HEK293 (cell line): ENCODE data around the gene CAMK2D.

Experiments
- ZNF174 ChIP-seq: fragments of 450-650 bp; formaldehyde crosslinking; IDR thresholded peaks from 2 replicates; pipeline ENCODE4 v1.5.0; 2017; ENCODE audit warnings: missing biosample characterization, mild to moderate bottlenecking, missing genetic modification characterization
- ZNF274 ChIP-seq, 2 experiments: fragments of 200-500 bp in 1 of 2; fragments of 450-650 bp in 1 of 2; sonication (Bioruptor generic) in 1 of 2; formaldehyde crosslinking in 1 of 2; IDR thresholded peaks; 2 replicates each; pipeline versions ENCODE4 v1.5.1 to v1.6.1; 2014 to 2016; ENCODE audit warnings: borderline replicate concordance in 1 of 2, inconsistent platforms in 1 of 2, low read length in 1 of 2, missing biosample characterization in 1 of 2, missing genetic modification characterization in 1 of 2
- ZNF510 ChIP-seq: fragments of 450-650 bp; formaldehyde crosslinking; IDR thresholded peaks from 2 replicates; pipeline ENCODE4 v1.5.1; 2018; ENCODE audit warnings: mild to moderate bottlenecking, missing genetic modification characterization, missing biosample characterization; ENCODE audit not compliant: insufficient replicate concordance
- TF ChIP-seq, protein P1 (sequence below): fragments of 450-650 bp; formaldehyde crosslinking; IDR thresholded peaks from 2 replicates; pipeline ENCODE4 v1.5.1; 2016; ENCODE audit warnings: missing biosample characterization, missing genetic modification characterization

DNA sequence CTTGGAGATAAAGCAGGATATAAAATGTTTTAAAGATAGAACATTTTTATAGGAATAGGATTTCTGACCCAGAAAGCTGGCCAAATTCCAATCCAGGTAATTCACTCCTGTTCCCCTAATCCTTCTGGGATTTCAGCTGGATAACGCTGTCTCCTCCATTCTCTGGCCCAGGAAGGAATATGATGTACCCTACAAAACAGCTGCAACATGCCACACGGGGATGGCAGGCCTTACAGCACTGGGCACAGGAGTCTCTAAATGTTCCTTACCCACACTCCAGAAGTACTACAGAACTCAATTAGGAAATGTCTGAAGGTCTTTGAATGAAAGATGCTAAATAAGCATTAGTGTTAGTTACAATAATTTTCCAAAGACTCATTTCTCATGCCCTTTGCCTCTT is 15.8 kb downstream of the CAMK2D start:
- TF ChIP-seq ZNF174 (tag by site-specific recombination) = no peak
- TF ChIP-seq ZNF274 (IDR thresholded peaks at IDR 0.05; ENCODE audit: low read length) = no peak
- no peak for TF ChIP-seq ZNF274 (tag by site-specific recombination; IDR thresholded peaks at IDR 0.05; ENCODE audit: borderline replicate concordance)
- TF ChIP-seq ZNF510 (tag by site-specific recombination) = no peak
- TF ChIP-seq, protein P1, sequence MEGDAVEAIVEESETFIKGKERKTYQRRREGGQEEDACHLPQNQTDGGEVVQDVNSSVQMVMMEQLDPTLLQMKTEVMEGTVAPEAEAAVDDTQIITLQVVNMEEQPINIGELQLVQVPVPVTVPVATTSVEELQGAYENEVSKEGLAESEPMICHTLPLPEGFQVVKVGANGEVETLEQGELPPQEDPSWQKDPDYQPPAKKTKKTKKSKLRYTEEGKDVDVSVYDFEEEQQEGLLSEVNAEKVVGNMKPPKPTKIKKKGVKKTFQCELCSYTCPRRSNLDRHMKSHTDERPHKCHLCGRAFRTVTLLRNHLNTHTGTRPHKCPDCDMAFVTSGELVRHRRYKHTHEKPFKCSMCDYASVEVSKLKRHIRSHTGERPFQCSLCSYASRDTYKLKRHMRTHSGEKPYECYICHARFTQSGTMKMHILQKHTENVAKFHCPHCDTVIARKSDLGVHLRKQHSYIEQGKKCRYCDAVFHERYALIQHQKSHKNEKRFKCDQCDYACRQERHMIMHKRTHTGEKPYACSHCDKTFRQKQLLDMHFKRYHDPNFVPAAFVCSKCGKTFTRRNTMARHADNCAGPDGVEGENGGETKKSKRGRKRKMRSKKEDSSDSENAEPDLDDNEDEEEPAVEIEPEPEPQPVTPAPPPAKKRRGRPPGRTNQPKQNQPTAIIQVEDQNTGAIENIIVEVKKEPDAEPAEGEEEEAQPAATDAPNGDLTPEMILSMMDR (tag by site-specific recombination) = no peak
